Subcutaneous adipose tissue (tissue), 4 donors: ENCODE measurements around the gene DCLK1. TPM values are rescaled to one million over a fixed set of nuclear protein-coding genes. Genes with fewer than 3 reads are reported as not detected.

Source experiments
- total RNA-seq, 4 donors: library from RNA; depleted of rRNA; stranded (reverse); fragments of >200 nt; gene quantifications; one replicate each; pipeline ENCODE4 v1.1.0, GENCODE V29; 2016
- TF ChIP-seq, protein P1 (sequence below): fragments of 450-650 bp; IDR thresholded peaks from one replicate; pipeline ENCODE4 v1.5.1; 2016; ENCODE audit warnings: low read depth, mild to moderate bottlenecking, control low read depth, antibody characterized with exemption, moderate library complexity

The DCLK1 gene
- total RNA-seq, 4 donors from 2014 or later: 78.9 to 116 (median 106) TPM

DNA sequence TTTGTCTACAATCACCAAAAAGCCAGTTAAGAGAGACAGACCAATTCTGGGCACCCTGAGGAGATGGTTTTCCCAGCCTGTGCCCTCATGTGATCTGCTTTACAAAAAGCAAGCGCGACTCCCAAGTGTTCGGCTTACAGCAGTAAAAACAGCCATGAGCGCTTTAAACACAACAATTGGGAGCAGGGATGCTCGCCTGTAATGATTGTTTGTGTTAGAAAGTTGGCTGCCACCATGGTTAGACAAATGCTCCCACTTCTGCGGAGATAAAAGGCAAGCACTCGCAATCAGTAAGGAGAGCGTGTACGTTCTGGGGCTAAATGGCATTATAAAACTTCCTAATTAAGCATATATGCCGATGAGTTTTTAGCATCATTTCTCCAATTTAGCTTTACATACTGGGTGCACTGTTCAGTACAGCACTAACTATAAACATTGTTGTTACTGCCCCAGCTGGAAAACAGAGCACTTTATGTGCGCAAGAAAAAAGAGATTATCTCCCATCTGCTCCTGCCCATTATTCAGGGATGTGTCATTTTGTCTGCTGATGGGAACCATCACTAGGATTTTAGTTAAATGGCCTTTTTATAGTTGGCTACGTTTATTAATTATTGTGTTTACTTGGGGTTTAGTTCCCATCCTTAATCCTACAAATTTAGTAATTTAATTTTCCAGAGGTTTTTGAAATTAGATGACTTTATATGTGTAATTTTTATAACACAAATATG, 345.4 kb downstream of the DCLK1 start:
- TF ChIP-seq, protein P1, sequence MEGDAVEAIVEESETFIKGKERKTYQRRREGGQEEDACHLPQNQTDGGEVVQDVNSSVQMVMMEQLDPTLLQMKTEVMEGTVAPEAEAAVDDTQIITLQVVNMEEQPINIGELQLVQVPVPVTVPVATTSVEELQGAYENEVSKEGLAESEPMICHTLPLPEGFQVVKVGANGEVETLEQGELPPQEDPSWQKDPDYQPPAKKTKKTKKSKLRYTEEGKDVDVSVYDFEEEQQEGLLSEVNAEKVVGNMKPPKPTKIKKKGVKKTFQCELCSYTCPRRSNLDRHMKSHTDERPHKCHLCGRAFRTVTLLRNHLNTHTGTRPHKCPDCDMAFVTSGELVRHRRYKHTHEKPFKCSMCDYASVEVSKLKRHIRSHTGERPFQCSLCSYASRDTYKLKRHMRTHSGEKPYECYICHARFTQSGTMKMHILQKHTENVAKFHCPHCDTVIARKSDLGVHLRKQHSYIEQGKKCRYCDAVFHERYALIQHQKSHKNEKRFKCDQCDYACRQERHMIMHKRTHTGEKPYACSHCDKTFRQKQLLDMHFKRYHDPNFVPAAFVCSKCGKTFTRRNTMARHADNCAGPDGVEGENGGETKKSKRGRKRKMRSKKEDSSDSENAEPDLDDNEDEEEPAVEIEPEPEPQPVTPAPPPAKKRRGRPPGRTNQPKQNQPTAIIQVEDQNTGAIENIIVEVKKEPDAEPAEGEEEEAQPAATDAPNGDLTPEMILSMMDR: no peak

DNA sequence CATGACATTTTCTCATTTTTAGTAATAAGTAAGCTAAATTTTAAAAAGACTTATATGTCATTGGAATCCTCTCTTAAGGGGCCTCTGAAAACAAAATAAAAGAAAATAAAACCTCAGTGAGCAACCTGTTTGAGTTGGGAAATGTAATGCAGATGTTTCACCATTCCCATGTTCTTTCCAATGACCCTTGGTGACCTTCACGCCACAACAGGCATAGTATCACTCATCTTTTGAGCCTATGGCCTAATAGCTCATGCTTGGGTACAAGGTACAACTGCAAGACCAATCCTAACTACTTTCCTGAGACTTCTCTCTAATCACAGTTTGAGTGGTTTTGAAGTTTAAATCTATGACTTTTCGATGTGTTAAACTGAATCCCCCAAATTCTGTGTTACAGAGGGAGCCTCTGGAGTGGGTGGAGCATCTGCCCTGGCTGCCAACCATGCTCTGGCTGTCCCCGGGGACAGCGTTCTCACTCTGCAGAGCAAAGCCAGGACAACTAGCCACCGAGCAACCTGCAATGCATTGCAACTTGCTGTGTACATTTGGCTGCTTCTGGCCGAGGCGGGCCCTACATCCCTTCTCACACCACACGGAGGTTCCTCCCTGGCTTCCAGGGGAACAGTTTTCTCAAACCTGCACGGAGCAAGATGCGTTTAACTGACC, 346.8 kb downstream of the DCLK1 start:
- TF ChIP-seq, protein P1: no peak

DNA sequence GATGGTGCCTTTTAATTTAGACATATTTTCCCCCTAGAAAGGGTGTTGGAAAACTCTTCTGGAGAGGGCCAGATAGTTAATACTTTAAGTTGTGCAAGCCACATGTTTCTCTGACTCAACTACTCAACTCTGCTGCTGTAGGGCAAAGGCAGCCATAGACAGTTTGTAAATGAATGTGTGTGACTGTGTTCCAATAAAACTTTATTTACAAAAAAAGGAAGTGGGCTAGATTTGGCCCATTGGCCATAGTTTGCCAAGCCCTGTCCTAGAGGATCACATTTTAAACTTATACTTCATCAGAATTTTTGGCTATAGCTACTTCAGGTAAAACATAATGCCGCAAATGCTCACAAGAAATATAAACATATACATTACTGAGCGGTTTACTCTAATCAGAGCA, 348.4 kb downstream of the DCLK1 start:
- TF ChIP-seq, protein P1: no peak

GRCh38 chr13:35781036-35782000, 349.9 kb downstream of the DCLK1 start:
- TF ChIP-seq, protein P1: no peak

GRCh38 chr13:35780613-35781012, 350.6 kb downstream of the DCLK1 start:
- TF ChIP-seq, protein P1: no peak

DNA sequence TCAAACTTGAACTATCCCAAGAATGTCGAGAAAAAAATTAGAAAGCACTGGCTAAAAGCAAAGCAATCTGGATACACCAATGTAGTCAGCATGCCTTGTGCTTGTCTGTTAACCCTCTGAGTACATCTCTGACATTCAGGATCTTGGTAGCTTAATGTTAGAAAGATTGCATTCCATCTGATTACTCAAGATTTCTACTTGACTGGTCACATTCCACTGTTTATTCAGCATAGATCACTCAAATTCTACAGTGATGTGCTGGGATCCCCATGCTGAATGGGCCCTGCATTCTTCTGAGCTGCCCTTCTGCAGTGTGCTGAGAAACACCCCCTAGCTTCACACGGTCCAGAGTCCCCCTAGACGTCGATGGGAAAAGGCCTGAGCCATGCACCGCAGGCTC, 359.3 kb downstream of the DCLK1 start:
- TF ChIP-seq, protein P1: no peak
